HuH-7.5 (cell line): ENCODE results near the gene GREM1.

Experiments used
- DNase-seq: peaks from one replicate; pipeline ENCODE4 v3.0.0; 2011; ENCODE audit warnings: low spot score

The GREM1 gene

DNA sequence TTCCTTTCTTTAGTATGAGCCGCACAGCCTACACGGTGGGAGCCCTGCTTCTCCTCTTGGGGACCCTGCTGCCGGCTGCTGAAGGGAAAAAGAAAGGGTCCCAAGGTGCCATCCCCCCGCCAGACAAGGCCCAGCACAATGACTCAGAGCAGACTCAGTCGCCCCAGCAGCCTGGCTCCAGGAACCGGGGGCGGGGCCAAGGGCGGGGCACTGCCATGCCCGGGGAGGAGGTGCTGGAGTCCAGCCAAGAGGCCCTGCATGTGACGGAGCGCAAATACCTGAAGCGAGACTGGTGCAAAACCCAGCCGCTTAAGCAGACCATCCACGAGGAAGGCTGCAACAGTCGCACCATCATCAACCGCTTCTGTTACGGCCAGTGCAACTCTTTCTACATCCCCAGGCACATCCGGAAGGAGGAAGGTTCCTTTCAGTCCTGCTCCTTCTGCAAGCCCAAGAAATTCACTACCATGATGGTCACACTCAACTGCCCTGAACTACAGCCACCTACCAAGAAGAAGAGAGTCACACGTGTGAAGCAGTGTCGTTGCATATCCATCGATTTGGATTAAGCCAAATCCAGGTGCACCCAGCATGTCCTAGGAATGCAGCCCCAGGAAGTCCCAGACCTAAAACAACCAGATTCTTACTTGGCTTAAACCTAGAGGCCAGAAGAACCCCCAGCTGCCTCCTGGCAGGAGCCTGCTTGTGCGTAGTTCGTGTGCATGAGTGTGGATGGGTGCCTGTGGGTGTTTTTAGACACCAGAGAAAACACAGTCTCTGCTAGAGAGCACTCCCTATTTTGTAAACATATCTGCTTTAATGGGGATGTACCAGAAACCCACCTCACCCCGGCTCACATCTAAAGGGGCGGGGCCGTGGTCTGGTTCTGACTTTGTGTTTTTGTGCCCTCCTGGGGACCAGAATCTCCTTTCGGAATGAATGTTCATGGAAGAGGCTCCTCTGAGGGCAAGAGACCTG is 13.2 kb downstream of the GREM1 start:
- no peak for DNase-seq

DNA sequence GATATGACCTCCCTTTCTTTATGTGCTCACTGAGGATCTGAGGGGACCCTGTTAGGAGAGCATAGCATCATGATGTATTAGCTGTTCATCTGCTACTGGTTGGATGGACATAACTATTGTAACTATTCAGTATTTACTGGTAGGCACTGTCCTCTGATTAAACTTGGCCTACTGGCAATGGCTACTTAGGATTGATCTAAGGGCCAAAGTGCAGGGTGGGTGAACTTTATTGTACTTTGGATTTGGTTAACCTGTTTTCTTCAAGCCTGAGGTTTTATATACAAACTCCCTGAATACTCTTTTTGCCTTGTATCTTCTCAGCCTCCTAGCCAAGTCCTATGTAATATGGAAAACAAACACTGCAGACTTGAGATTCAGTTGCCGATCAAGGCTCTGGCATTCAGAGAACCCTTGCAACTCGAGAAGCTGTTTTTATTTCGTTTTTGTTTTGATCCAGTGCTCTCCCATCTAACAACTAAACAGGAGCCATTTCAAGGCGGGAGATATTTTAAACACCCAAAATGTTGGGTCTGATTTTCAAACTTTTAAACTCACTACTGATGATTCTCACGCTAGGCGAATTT is 14.9 kb downstream of the GREM1 start:
- no peak for DNase-seq

DNA sequence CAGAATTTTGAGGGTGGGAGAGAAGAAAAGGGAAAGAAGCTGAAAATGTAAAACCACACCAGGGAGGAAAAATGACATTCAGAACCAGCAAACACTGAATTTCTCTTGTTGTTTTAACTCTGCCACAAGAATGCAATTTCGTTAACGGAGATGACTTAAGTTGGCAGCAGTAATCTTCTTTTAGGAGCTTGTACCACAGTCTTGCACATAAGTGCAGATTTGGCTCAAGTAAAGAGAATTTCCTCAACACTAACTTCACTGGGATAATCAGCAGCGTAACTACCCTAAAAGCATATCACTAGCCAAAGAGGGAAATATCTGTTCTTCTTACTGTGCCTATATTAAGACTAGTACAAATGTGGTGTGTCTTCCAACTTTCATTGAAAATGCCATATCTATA is 15.5 kb downstream of the GREM1 start:
- DNase-seq, result no peak

DNA sequence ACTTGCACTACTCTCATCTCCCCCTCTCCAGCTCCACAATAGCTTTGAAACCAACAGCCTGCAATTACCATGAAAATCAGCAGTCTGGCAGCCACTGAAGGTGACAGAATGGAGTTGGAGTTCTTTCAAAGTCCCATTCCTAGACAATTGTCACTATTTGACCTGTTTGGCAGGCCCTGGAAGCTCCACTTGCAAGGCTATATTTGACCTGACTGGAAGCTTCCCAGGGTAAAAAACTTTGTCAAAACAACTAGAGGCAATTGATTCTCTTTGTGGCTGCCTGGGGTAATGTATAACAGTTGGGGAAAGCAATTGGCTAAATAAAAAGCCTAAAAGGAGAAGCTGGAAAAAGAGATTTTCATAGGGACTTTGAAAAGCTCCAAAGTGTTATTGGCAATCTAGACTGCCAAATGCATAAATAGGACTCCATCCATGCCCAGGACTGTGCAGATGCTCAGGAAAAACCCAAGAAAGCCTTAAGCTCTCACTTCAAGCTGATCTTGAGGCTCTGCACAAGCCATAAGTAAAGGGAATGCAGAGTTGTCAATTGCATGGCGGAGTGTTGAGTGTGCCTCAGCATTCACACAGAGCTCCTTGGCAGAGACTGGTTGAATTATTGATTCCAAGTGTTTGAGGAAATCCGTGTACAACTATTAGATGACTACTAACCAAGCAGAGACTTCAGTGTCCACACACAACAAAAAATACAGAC is 18.3 kb downstream of the GREM1 start:
- no peak for DNase-seq

DNA sequence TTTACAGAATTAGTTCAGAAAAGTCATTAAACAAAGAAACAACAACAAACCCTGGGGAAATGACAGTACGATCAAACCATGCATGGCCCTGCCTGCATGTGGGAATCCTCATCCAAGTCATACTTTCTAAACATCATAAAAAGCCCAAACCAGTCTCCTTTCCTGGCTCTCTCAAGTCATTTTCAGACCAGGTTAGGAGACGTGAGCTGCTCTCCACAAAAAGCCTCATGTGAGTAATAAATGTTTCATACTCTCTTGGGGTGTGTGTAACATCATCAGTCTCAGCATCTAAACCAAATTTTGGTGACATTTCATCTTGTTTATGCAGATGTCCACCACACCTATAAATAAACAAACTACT is 18.9 kb downstream of the GREM1 start:
- no peak for DNase-seq

- no peak for DNase-seq
These were observed 19.5 kb downstream of the GREM1 start for GRCh38 chr15:32737304-32737703.

DNA sequence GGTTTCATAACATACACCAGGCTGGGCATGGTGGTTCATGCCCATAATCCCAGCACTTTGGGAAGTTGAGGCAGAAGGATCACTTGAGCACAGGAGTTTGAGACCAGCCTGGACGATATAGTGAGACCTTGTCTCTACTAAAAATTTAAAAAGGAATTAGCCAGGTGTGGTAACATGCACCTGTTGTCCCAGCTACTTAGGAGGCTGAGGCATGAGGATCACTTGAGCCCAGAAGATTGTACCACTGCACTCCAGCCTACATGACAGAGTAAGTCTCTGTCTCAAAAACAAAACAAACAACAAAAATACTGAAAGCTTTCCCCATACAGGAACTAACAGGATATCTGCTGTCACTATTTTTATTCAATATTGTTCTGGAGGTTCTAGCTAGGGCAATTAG is 20.9 kb downstream of the GREM1 start:
- no peak for DNase-seq

DNA sequence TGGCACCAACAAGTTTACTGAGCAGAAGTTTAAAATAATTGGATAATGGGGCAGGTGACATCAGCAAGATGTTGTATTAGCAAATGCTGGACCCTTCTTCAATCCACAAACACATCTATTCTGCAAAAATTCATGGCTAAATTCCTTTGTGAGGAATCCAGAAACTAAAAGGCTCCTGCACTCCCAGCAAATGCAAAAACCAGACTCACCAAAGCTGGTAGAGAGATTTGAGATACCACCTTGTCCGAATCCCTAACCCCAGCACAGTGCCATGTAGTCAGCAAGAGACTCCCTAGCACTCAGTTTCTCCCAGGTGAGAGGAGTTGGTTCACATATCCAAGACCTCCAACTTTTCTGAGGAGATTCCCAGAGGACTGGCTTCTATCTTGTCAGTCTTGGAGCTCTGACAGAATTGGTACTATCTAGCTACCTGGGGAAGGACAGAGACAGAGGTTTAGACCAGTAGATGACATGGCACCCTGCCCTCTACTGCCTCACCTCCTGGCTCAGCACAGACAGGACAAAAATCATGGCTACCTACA is 21.8 kb downstream of the GREM1 start:
- no peak for DNase-seq

DNA sequence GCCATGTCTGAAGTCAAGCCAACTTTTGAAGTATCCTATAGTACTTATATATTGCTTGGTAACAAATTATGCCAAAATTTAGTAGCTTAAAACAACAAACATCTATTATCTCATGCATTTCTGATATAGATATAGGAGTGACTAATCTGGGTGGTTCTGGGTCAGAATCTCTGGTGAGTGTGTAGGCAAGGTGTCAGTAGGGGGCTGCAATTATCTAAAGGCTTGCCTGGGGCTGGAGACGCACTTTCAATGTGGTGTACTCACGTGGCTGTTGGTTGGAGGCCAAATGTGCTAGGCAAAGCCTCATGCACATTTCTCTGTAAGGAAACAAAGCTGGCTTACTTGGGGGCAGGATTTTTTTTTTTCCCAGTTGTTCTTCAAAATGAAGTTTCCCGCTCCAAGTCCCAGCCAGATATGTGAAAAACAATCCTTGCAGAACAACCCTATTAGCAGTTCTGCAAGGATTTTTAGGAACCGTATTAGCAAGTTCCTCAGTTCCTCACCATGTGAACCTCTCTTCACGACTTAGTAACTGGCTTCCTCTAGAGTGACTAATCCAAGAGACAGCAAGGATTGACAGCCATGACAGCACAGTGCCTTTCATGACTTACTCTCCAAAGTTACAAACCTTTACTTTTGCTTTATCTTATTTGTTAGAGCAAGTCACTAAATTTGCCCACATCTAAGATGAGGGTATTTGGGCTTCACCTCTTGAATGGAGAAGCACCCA is 25.8 kb downstream of the GREM1 start:
- DNase-seq, result no peak

GRCh38 chr15:32746116-32746857 is 28.5 kb downstream of the GREM1 start:
- DNase-seq, result no peak

DNA sequence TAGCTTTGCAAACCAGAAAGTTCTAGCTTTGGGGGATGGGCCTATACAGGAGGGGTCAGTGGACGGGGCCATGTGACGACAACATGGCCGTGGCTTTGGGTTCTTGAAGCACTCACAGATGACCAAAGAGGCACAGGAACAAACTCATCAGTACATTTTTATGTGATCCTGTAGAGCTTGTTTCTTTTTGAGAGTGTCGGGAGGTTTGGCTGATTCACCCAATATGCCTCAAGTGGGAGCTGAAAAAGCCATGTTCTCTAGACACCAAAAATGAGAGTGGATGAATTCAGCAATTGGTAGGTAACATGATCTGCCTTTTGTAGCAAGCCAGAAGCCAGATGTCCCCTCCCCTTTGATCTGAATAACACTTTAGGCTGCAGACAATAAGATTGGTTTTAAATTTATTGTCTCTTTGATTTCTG is 30.1 kb downstream of the GREM1 start:
- no peak for DNase-seq

GRCh38 chr15:32750979-32751378 is 33.2 kb downstream of the GREM1 start:
- DNase-seq, result no peak

DNA sequence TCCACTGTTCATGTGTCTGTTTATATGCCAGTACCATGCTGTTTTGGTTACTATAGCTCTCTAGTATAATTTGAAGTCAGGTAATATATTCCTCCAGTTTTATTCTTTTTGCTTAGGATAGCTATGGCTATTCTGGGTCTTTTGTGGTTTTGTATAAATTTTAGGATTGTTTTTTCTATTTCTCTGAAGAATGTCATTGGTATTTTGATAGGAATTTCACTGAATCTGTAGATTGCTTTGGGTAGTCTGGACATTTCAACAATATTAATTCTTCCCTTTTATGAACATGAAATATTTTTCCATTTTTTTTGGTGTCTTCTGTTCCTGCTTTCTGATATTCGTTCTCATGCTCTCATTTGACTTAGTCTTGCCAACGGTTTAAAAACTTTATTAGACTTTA is 39.6 kb downstream of the GREM1 start:
- DNase-seq, result no peak

GRCh38 chr15:32763295-32763694 is 45.5 kb downstream of the GREM1 start:
- no peak for DNase-seq

GRCh38 chr15:32765236-32765635 is 47.4 kb downstream of the GREM1 start:
- no peak for DNase-seq

- DNase-seq, result no peak
These were observed 48.3 kb downstream of the GREM1 start for GRCh38 chr15:32766101-32766500.

DNA sequence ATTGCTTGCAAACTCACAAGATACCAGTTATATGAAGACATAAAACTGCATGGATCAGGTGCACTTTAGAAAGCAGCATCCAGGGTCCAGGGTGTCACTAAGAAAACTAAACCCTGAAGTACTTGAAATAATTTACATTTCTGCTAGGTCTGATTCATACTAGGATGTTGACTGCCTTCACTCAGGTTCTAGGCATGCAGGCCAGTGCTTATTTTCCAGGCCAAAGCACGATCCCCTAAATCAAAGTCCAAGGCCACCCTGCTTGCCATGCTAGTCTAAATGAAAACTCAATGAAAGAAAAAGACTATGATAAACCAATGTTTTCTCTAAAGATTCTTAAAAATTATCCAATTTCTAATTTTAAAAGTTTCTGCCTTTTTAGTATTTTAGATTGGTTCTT is 49.4 kb downstream of the GREM1 start:
- no peak for DNase-seq

DNA sequence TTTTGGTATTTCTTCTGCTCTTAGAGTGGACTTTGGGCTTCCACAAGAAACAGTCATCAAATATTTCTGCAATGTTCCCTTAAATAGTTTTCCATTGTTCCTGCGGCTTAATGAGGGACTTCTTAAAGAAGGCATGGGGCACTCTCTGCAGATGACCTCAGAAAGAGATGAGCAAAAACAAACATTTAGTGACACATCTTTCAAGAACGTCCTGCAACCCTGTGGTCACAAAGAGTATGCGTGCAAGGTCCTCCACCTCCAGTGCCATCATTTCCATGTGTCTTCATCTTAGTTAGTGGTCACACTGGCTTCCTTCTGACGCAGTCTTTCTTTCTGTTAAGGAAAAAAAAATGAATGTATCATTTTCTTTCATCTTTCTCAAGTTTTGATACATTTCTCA is 56.2 kb downstream of the GREM1 start:
- no peak for DNase-seq

DNA sequence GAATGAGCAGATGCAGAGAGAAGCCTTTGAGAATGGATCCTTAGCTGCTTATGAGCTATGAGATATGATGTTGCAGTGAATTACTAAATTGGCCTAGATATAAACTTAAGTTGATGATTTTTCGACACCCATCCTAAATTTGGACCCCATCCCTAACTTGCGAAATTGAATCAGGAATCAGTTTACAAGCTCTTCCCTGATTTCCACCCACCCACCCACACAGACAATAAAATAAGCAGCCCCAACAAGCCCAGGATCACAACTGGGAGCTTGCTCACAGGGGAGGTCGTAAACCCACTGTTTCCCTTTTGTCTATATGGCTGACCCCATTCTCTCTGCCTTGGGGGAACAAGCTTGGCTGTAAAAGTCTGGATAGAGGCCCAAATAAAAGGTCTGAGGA is 57.3 kb downstream of the GREM1 start:
- DNase-seq, result no peak

- no peak for DNase-seq
These were observed 60.8 kb downstream of the GREM1 start for GRCh38 chr15:32778391-32779176.

- DNase-seq, result no peak
These were observed 64.0 kb downstream of the GREM1 start for GRCh38 chr15:32781781-32782180.
